HG02943 (cell line): ENCODE measurements around the gene CD300LF.

Source experiments
- ATAC-seq: cut with Tn5 transposase; IDR thresholded peaks from one replicate; pipeline ENCODE4 v1.9.1; 2021; ENCODE audit warnings: mild to moderate bottlenecking, low read depth, moderate library complexity; ENCODE audit not compliant: unreplicated experiment

The CD300LF gene

GRCh38 chr17:74694081-74694480, 18.6 kb downstream of the CD300LF start:
- no peak for ATAC-seq

- no peak for ATAC-seq
Measured at GRCh38 chr17:74691151-74691550, 21.6 kb downstream of the CD300LF start.

- no peak for ATAC-seq
Measured at GRCh38 chr17:74690409-74690825, 22.3 kb downstream of the CD300LF start.

- no peak for ATAC-seq
Measured at GRCh38 chr17:74687886-74688285, 24.8 kb downstream of the CD300LF start.

- no peak for ATAC-seq
Measured at GRCh38 chr17:74686761-74687160, 26.0 kb downstream of the CD300LF start.

GRCh38 chr17:74682471-74683190, 30.1 kb downstream of the CD300LF start:
- ATAC-seq, result no peak

GRCh38 chr17:74682028-74682427, 30.7 kb downstream of the CD300LF start:
- ATAC-seq, result no peak

- no peak for ATAC-seq
Measured at GRCh38 chr17:74680941-74681340, 31.8 kb downstream of the CD300LF start.

- no peak for ATAC-seq
Measured at GRCh38 chr17:74680213-74680612, 32.5 kb downstream of the CD300LF start.

- no peak for ATAC-seq
Measured at GRCh38 chr17:74679374-74679773, 33.3 kb downstream of the CD300LF start.

GRCh38 chr17:74678541-74678940, 34.2 kb downstream of the CD300LF start:
- no peak for ATAC-seq

GRCh38 chr17:74677558-74678466, 34.9 kb downstream of the CD300LF start:
- no peak for ATAC-seq

- no peak for ATAC-seq
Measured at GRCh38 chr17:74671031-74671771, 41.5 kb downstream of the CD300LF start.

GRCh38 chr17:74670329-74670728, 42.4 kb downstream of the CD300LF start:
- no peak for ATAC-seq

GRCh38 chr17:74663561-74663960, 49.2 kb downstream of the CD300LF start:
- no peak for ATAC-seq

- ATAC-seq, result no peak
Measured at GRCh38 chr17:74659889-74660288, 52.8 kb downstream of the CD300LF start.

- ATAC-seq, result no peak
Measured at GRCh38 chr17:74658620-74659019, 54.1 kb downstream of the CD300LF start.

GRCh38 chr17:74654742-74655141, 58.0 kb downstream of the CD300LF start:
- ATAC-seq, result no peak

GRCh38 chr17:74652020-74652419, 60.7 kb downstream of the CD300LF start:
- ATAC-seq, result no peak

GRCh38 chr17:74649909-74650308, 62.8 kb downstream of the CD300LF start:
- ATAC-seq, result no peak
